DOHH2 (cell line): ENCODE data around the gene FZR1.

Experiments used
- EZH2phosphoT487 ChIP-seq: fragments of 200-600 bp; sonication (generic); IDR thresholded peaks from 2 replicates; pipeline ENCODE4 v1.6.1; 2017; ENCODE audit warnings: borderline replicate concordance, mild to moderate bottlenecking, antibody characterized with exemption, low read length, moderate library complexity, mixed read lengths
- TF ChIP-seq, protein P1 (sequence below): fragments of 200-600 bp; sonication (generic); IDR thresholded peaks from one replicate; pipeline ENCODE4 v1.5.1; 2014; ENCODE audit warnings: antibody characterized with exemption, mild to moderate bottlenecking, low read depth, low read length; ENCODE audit not compliant: poor library complexity, severe bottlenecking

DNA sequence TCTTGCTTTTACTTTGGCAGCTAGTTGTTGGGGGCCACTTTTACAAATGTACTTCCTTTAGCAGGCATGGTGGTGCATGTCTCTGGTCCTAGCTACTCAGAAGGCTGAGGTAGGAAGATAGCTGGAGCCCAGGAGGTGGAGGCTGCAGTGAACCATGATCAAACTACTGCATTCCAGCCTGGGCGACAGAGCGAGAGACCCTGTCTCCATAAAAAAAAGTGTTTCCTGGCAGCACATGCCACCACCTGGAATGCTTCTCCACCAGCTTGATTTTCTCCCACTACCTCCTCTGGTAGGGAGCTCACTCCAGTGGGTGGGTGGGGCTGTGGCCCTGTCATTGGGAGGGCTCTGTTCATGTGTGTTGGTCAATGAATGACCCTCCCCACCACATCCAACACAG is 12.5 kb downstream of the FZR1 start:
- TF ChIP-seq, protein P1, sequence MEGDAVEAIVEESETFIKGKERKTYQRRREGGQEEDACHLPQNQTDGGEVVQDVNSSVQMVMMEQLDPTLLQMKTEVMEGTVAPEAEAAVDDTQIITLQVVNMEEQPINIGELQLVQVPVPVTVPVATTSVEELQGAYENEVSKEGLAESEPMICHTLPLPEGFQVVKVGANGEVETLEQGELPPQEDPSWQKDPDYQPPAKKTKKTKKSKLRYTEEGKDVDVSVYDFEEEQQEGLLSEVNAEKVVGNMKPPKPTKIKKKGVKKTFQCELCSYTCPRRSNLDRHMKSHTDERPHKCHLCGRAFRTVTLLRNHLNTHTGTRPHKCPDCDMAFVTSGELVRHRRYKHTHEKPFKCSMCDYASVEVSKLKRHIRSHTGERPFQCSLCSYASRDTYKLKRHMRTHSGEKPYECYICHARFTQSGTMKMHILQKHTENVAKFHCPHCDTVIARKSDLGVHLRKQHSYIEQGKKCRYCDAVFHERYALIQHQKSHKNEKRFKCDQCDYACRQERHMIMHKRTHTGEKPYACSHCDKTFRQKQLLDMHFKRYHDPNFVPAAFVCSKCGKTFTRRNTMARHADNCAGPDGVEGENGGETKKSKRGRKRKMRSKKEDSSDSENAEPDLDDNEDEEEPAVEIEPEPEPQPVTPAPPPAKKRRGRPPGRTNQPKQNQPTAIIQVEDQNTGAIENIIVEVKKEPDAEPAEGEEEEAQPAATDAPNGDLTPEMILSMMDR: no peak
- no peak for TF ChIP-seq EZH2phosphoT487
